SU-DHL-6 (cell line): ENCODE results near the gene LTBP1.

Experiments
- CTCF ChIP-seq: fragments of 200-600 bp; sonication (generic); IDR thresholded peaks from one replicate; pipeline ENCODE4 v1.5.1; 2017; ENCODE audit warnings: antibody characterized with exemption, mild to moderate bottlenecking, low read length, moderate library complexity; ENCODE audit not compliant: insufficient read depth, poor library complexity, severe bottlenecking
- EZH2phosphoT487 ChIP-seq: fragments of 200-600 bp; sonication (generic), shearing (Covaris generic); conservative IDR thresholded peaks from 2 replicates; pipeline ENCODE4 v1.6.1; 2018; ENCODE audit warnings: mild to moderate bottlenecking, antibody characterized with exemption, low read length, moderate library complexity, mixed read lengths

GRCh38 chr2:33208400-33208799 lies 261.6 kb downstream of the LTBP1 start:
- TF ChIP-seq CTCF (no peak), EZH2phosphoT487 (no peak)
